ENCODE data around the gene PLG. TPM values are rescaled to one million over a fixed set of nuclear protein-coding genes. Genes with fewer than 3 reads are reported as not detected.
"Not testable (repeated sequence)": the region's sequence is repeated elsewhere in the genome, so short reads cannot be mapped to it uniquely, and the experiment has no call there.

PLG gene
- total RNA-seq, 1 donor from 2014 or later = 0.44 TPM

DNA sequence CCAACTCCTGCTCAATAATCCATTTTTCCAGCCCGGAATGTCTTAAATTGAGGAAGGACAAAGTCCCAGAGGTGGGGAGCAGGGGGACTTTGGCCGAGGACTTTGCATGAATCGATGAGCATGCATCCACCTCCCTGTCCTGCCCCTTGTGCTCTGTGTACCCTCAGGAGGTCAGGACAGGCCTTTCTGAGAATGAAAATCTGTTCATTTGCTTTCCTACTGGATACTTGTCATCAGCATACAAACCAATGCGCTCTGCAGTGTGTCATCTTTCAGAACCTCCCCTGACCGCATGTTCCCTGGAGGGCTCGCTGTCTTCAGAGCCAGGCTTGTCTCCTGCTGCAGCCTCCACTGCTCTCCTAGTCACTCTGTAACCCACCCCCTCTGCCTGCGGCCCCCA, 2.6 kb downstream of the PLG start:
- not testable (repeated sequence) for DNase-seq (ENCODE audit: low spot score)

DNA sequence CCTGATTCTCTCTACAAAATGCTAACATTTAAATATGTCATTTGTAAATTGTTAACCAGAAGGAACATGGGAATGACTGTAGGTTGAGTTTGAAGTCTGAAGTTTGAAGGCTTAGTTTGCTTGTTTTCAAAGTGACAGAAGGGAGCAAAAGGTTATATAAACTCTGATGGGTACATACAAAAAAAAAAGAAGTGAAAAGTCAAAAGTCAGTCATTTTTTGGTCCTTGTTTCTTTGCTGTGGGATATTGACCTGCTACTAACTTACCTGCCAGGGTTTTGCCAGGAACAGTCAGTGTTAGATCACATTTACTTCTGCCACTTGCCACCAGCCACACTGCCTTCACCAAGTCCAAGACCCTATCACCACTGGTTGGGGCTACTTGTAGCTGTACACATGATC, 6.9 kb downstream of the PLG start:
- not testable (repeated sequence) for DNase-seq (ENCODE audit: low spot score)

DNA sequence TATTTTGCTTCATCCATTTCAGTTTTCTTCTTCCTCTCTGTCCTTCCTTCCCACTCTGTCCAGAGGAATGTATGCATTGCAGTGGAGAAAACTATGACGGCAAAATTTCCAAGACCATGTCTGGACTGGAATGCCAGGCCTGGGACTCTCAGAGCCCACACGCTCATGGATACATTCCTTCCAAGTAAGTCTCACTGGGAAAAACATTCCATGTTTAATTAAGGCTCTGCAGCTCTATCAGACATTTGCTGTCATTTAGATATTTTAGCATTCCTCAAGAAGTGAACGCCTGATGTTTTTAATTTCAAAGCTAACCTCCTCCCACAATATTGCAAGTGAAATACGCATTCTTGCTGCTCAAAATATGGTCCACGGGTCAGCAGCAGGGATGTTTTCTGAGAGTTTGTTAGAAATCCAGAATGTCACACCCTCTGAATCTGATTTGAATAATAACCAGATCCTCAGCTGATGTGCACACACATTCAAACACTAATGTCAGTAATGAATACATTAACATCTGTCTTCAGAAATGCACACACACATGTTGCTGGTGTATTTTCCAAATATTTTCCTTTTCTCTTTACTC, 12.8 kb downstream of the PLG start:
- no peak for DNase-seq (ENCODE audit: low spot score)

DNA sequence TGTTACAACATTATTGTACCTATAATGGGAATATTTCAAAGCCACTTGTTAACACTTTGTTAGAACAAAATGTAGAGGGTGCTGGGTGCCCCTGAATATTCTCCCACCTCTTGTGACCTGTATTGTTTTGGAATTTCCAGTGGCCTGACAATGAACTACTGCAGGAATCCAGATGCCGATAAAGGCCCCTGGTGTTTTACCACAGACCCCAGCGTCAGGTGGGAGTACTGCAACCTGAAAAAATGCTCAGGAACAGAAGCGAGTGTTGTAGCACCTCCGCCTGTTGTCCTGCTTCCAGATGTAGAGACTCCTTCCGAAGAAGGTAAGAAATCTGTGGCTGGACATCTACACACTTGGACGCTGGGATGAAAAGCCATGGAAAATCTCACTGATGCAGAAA, 28.9 kb downstream of the PLG start:
- no peak for DNase-seq (ENCODE audit: low spot score)

DNA sequence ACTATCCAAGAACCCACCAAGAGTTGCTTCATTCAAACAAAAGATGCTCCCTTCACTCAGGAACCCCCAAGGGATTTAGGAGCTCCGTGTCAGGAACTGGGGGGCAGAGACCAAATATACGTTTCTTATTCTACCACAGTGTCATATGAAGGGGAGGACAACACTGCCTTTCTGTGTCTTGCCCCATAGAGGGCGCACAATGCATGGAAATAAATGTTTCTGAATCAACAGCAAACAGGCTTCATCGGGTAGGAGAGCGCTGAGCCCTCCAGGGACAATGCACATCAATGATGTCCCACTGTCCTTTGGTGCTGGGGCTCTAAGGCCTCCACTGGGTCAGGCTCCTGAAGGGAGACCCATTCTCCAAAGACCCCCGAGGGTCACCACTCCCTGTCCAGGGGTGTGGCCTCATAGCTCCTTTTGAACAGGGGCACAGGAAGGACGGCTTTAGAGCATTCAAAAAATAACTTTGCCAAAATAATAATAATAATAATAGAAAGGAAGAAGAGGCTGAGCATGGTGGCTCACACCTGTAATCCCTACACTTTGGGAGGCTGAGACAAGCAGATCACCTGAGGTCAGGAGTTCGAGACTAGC, 31.1 kb downstream of the PLG start:
- peak; percentile 54 for DNase-seq (ENCODE audit: low spot score)

DNA sequence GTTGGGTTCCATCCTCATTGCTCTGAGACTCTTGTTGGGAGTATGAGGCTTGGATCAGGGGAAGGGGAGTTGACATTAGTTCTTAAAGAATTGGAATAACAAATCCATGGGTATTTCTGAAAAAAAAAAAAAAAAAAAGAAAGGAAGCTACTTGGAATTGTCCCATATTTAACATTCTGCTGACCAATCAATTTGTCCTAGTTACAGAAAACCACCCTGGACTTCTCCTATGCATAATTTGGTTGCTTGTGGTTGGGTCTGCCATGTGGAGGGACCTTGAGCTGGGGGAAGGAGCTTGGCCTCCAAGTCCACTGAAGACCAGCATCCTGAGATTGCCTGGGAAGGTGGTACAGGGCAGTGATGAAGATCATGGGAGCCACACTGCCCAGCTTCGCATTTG, 32.6 kb downstream of the PLG start:
- DNase-seq (ENCODE audit: low spot score) = no peak

DNA sequence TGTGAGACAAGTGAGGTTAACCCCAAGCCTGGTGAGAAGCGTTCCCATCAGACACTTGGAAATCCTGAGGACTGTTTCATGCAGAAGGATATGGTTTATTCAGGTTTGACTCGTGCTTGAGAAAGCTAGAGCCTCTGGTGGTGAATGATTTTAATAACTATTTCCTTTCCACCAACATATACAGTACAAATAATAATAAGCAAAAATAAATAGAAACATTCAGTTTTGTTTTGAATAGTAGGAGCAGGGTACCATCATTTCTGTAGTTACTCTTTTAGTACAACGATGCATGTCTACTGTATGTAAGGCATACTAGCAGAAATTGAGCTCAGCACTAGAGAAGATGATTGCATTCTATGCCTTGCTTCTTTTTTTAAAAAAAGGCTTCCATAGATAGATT, 33.5 kb downstream of the PLG start:
- DNase-seq (ENCODE audit: low spot score) = no peak

DNA sequence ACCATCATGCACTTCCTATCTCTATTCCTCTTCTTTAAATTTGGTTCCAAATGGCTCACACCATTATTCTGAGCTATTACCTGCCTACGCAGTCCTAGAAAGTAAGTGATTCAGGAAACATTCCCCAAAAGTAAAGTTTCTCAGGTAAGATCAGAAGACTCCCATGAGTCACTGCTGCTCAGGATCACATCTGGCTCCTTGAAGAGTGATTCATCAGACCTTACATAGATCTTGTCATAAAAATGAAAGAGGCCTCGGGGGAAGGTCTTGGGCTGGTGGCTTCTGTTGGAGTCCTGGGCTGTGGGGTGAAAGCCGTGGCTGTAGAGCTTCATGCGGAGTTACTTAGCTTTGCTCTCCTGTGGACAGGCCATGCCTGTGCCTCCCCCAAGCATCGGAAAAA, 35.9 kb downstream of the PLG start:
- DNase-seq (ENCODE audit: low spot score) = no peak

DNA sequence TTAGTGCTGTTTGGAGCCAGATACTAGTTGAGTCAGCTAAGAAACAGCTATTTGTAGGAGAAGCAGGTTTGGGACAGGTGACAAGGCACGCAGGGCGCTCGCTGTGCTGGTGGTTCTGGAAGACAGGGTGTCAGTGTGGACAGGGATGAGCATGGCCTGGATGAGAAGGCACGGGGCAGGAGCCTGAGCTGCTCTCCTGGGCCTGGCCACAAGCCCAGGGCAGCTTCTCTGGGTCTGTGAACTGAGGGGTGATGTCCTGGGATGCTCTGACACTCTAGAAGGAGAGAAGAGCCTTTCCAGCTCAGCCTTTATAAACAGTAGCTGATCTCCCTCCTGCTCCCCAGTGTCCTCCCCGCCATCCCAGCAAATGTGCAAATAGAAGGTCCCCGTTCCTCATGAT, 37.9 kb downstream of the PLG start:
- DNase-seq (ENCODE audit: low spot score) = no peak

DNA sequence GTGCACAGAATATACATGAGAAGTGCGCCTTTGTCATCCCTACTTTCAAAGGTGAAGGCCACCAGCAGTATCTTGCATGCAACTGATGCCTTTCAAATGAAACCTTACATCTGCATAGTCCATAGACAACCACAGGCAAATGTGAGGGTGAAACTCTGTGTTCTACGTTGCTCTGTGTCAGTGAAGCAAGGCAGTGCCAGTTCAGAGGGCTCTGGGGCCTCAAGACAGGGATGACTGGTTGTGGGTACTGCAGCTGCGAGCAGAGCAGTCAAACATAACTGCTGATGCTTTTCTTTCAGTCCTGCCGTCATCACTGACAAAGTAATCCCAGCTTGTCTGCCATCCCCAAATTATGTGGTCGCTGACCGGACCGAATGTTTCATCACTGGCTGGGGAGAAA, 39.0 kb downstream of the PLG start:
- DNase-seq (ENCODE audit: low spot score) = not testable (repeated sequence)

DNA sequence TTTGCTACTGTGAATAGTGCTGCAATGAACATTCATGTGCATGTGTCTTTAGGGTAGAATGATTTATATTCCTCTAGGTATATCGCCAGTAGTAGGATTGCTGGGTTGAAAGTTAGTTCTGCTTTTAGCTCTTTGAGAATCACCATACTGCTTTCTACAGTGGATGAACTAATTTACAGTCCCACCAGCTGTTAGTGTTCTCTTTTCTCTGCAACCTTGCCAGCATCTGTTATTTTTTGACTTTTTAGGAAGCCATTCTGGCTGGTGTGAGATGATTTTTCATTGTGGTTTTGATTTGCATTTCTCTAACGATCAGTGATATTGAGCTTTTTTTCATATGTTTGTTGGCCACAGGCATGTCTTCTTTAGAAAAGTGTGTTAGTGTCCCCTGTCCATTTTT, 40.0 kb downstream of the PLG start:
- no peak for DNase-seq (ENCODE audit: low spot score)

DNA sequence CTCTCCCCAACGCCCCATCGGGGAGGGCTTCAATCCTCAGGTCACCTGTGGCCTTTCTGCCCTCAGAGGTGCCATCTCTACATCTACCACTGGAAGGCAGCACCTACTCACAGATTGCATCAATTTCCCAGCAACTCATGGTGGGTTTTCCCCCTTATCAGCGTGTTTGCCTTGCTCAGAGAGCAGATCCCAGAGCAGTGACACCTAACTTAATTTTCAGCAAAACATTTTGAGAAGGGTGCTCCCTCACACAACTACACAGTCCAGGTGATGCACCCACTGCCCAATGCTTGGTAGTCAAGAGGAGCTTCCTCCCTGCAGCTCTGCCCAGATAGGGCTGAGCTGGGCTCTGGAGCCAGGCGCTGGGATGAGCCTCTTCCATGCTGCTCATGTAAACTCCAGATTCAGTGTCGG, 48.2 kb downstream of the PLG start:
- no peak for DNase-seq (ENCODE audit: low spot score)

DNA sequence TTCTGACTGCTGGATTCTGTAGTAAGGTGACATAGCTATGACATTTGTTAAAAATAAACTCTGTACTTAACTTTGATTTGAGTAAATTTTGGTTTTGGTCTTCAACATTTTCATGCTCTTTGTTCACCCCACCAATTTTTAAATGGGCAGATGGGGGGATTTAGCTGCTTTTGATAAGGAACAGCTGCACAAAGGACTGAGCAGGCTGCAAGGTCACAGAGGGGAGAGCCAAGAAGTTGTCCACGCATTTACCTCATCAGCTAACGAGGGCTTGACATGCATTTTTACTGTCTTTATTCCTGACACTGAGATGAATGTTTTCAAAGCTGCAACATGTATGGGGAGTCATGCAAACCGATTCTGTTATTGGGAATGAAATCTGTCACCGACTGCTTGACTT, 51.2 kb downstream of the PLG start:
- not testable (repeated sequence) for DNase-seq (ENCODE audit: low spot score)

DNA sequence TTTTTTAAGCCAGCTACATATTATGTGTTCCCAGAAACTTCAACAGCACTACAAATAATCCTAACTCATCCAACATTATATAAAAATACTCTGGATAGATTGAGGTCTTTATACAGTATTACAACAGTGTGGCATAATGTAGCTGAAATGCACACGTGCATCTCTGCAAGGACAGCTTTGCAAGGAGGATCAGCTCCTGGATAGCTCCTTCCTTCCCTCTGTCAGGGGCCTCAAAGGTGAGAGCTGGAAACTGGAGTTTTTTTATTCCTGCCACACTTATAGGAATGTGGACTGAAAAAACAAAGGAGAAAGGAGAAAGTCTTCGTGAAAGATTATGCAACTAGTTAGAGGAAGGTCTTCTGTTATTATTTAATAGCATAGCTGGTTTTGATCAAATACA, 53.1 kb downstream of the PLG start:
- DNase-seq (ENCODE audit: low spot score) = no peak

DNA sequence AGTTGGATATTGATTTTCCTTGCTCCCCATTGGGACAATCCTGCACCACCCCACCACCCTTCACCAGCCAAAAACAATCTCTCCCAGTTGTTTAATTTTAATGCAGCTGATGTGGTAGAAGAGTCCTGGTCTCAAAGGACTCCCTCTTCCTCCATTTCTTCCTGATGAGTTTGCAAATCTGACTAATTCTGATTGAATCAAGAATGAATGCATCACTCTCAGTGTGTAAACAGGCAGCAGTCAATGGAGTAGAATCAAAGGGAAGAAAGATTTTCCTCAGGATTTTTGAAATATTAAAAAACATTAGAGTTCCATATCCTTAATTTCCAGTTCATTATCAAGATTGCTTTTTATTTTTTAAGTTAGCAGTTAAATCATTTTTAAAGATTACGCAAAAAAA, 54.0 kb downstream of the PLG start:
- DNase-seq (ENCODE audit: low spot score) = no peak

DNA sequence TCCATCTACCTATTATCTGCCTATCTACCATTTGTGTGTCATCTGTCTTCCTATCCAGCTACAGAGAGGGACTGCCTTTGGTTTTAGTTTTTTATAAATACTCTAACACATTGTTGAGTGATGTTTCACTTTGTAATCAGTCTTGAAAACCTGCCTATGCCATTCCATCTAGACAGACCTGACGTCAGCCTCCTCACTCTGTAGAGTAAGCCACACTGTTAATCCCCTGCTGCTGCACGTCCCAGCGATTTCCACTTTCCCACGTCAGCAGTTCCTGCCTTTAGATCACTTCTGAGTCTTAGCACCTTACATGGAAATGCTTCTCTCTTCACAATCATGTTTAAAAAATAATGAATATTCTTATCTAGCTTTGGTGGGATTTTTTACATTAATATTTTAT, 54.8 kb downstream of the PLG start:
- no peak for DNase-seq (ENCODE audit: low spot score)

DNA sequence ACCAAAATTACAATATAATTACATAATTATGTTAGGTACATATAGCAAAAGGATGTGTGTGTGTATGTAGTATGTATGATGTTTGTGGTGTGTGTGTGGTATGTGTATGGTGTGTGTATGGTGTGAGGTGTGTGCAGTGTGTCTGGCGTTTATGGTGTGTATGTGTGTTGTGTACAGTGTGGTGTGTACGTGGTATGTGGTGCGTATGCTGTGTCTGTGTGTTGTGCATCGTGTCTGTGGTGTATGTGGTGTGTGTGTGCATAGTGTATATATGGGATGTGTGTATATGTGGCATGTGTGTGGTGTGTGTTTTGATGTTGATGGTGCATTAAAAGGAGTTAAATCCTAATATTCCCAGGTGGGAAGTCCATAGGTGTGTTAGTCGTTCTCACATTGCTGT, 62.8 kb downstream of the PLG start:
- DNase-seq (ENCODE audit: low spot score) = no peak

DNA sequence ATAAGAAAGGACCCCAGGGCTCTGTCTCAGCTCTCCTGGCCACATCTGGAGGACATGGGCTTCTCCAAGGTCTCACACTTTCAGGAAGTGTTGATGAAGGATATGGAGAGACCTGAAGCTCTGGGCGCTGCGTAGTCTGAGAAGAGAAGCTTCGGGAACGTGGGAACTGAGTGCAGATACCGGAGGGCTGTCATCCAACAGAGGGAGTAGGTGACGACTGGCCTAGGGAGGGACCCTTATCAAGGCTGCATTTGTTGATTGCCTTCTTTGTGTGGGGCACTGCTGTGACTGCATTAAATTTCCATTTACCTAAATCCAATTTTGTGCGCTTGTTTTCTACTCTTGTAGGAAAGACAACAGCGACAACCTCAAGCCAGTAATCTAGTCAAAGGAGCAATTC, 63.4 kb downstream of the PLG start:
- DNase-seq (ENCODE audit: low spot score) = no peak

DNA sequence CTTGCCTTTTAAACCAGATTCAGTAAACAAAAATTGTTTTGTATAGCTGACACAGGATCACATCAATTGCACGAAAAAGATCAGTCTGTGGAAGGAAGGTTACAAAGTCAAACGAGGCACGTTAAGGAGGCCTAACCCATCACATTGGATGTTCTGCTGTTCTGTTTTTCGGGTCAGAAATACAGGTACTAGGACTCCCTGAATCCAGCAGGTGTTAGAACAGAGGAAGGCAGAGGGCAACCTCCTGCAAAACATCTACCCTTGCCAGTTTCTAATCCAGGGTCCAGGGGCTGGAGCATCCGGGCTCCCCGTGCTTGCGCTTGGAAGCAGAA, 64.6 kb downstream of the PLG start:
- DNase-seq (ENCODE audit: low spot score) = no peak

DNA sequence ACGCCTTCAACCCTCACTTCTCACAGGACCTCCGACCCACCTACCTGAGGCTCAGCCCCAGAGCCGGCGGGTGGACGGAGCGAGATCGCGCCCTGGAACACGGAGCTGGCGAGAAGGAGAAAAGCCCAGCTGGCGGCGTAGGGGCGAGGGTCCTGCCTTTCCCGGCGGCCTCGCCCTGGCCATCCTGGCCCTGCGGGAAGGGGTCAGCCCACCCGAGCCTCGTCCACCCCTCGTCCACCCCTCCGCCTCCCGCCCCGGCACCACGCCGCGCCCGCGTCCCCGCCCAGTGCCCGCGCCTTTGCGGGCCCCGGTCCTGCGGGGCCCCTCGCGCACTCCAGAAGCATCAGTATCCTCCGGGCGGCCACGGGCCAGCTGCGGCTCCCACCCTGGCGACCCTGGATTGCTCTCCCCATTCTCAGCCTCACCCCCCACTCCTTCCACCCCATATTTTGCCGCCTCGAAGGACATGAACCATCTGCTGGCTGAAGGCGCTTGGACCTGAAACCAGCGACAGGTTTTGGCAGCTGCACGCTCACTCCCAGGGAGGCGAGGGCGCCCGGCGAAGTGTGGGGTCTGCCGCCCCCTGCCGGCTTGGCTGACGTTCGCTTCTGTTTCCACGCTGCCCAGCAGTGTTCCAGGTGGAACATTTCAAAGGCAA, 65.1 kb downstream of the PLG start:
- peak; percentile 84 for DNase-seq (ENCODE audit: low spot score)

DNA sequence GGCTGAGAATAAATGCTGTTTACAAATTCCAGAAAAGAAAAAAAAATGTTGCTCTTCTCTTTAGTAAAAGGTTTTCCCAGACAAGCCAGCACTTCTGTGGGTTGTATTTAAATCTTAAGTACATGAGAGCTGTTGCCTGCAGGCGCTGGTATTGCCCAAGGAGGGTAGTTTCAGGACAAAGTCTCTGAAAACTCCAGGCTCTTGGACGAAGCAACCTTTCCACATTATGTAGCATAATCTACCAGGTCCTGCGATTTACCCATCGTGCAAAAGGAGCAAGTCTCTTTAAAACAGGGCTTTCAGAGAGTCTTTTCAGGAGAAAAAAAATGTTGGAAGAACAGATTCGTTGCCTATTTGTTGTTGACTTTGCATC, 65.6 kb downstream of the PLG start:
- DNase-seq (ENCODE audit: low spot score) = no peak

DNA sequence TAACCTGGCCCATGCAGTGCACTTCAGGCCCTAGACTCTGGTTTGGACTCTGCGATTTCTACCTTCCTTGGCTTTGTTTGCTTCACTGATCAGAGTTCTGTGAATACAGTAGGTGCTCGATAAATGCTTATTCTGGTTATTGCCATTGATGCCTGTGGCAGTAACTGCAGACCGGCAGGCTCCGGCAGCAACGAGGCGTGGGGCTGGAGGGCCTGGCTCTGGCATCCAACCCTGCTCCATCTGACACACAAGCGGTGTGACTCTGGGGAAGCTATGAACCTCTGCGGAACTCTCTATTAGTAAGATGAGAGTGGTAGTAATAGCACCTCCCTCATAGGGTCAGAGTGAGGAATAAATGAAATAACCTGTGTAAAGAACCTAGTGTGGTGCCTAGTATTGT, 66.1 kb downstream of the PLG start:
- DNase-seq (ENCODE audit: low spot score) = no peak

DNA sequence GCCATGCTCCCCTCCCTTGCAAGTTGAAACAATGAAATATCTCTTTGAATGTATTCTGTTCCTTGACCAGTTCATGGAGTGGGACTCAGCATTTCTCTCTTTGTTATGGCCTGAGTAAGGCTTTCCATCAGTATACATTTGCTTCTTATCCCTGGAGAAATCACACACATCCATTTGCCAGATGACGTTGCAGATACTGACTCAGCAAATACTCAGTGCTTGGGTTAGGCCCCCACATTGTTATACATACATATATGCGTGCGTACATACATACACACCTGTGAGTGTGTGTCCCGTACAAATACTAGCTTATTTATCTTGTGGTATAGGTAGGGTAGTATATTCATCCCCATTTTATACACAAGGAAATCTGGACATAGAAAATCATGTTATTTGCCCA, 72.4 kb downstream of the PLG start:
- no peak for DNase-seq (ENCODE audit: low spot score)
